Activated CD4-positive, CD25-positive, alpha-beta regulatory T cell treated with anti-CD3 and anti-CD28 coated beads, Interleukin-2, amount 50 U/mL, for 16 hours (primary cell): Measurements from ENCODE around the gene OXER1.

Experiments
- DNase-seq: peaks from one replicate; pipeline ENCODE4 v3.0.0-alpha.2; 2020; ENCODE audit warnings: low read depth, low spot score

The OXER1 gene

GRCh38 chr2:42764096-42764495, at the start of gene OXER1:
Gene OXER1 (minus strand): TSS chr2:42764135. CDS start chr2:42764062, 73 bp downstream.
- DNase-seq = no peak

DNA sequence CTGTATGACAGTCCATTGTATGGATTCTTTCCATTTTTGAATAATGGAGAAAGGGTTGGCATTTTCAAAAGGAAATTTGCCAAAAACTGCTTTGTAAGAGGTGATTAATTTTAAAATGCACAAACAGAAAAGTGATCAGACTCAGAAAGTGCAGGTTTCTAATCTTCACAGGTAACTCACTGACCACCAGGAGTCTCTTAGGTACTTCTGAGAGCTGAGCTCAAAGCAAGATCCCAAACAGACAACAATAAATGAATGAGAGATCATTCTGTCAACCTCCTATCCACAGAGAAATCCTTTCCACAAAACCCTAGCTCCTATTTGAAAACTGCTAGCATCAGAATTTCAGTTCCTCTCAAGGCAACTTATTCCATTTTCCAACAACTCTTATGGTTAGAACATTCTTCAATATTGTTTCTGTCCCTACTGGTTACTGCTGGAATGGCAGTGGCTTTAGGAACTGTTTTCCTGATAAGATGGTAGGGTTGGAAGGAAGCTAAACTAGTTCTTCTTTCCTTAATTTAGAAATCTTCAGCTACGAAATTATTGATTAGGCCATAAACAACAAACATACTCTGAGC, 49.1 kb upstream of the OXER1 start:
- no peak for DNase-seq

- peak; percentile 11 for DNase-seq
These were observed 47.3 kb upstream of the OXER1 start for GRCh38 chr2:42810971-42811811.

GRCh38 chr2:42810121-42810970, 46.4 kb upstream of the OXER1 start:
- DNase-seq = peak; percentile 90

- DNase-seq = peak; percentile 33
These were observed 45.8 kb upstream of the OXER1 start for GRCh38 chr2:42809819-42810120.

DNA sequence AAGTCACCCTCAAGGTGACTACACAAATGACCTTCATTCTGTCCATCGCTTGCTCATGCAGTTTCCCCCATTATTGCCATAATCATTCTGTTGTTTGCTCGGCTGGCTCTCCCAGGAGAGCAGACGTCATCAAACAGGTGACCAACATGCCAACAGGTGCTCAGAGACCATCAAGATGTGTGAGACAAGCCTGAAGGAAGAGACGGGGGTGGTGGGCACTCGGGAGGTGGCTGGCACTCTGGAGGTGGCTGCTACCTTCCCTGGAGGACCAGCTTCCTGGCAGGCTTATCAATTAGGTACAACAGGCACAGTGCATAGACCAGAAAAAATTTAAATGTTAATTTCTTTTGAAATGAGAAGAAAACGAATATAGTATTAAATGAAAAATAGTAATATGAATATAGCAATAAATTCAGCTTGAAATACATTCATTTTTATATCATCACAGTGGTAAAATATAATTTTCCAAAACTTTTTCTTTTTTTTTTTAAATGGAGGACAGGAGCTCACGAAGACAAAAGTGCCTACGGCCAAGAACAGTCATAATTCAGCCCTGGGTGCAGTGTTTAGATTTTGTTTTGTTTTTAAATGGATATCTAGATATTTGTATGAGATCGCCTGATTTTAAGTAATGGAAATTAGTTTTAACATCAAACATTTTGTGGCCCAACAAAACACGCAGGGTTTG, 45.3 kb upstream of the OXER1 start:
- DNase-seq = no peak

- no peak for DNase-seq
These were observed 44.4 kb upstream of the OXER1 start for GRCh38 chr2:42808301-42808700.

GRCh38 chr2:42806786-42807185, 42.9 kb upstream of the OXER1 start:
- no peak for DNase-seq

DNA sequence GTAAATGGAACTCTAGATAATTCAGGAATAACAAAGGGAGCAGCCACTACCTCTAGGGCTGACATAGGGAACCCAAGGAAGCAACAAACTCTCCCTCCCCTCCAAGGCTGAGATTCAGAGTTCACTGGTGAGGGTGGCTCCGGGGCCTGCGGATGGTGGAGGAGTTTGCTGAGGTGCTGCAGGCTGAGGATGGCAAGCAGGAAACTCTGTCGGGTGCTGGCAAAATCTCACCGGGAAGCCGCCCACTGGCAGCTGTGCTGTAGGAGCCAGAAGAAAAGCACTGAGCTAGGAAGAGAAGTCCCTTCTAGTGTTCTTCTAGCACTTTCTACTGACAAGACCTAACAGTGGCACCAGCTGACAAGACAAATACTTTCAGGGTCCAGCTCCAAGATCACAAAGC, 41.0 kb upstream of the OXER1 start:
- DNase-seq = no peak

DNA sequence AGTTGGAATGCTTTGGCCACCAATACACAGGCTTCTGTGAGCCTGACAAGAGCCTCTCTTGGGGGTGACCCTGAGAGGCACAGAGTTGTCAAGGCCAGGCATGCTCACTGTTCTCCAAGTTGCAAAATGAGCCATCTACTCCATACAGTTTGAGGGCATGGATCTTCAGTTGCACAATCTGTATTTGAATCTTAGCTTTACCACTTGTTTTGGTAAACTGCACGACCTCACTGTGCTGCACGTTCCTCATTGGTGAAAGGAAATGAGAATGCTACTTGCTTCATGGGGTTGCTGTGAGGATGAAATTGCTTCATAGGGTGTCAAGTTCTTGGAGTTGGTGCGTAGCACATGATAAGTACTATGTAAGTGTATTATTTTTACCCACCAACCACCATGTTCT, 40.4 kb upstream of the OXER1 start:
- DNase-seq = no peak

- DNase-seq = no peak
These were observed 38.2 kb upstream of the OXER1 start for GRCh38 chr2:42802150-42802549.

GRCh38 chr2:42801381-42801780, 37.4 kb upstream of the OXER1 start:
- DNase-seq = no peak

GRCh38 chr2:42800981-42801380, 37.0 kb upstream of the OXER1 start:
- DNase-seq = no peak

- no peak for DNase-seq
These were observed 36.6 kb upstream of the OXER1 start for GRCh38 chr2:42800461-42800962.

- DNase-seq = no peak
These were observed 35.9 kb upstream of the OXER1 start for GRCh38 chr2:42799881-42800280.

DNA sequence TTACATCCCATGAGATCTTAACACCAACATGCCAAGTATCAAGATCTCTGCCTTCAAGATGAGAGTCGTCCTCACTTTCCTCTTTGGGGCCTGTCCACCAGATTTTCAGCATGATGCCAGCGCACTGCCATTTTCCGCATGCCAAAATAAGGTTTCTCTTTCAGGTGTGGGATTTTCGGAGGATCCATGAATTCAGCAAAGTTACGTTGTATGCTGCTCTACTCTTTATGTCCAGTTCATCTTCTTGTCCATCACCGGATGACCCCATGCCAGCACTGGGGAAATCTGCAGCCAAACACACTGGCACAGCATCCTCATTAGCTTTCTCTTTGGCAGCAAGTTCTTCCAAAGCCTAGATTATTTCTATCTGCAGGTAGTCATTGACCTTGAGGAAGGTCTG, 33.3 kb upstream of the OXER1 start:
- no peak for DNase-seq

GRCh38 chr2:42796427-42797248, 32.7 kb upstream of the OXER1 start:
- no peak for DNase-seq

DNA sequence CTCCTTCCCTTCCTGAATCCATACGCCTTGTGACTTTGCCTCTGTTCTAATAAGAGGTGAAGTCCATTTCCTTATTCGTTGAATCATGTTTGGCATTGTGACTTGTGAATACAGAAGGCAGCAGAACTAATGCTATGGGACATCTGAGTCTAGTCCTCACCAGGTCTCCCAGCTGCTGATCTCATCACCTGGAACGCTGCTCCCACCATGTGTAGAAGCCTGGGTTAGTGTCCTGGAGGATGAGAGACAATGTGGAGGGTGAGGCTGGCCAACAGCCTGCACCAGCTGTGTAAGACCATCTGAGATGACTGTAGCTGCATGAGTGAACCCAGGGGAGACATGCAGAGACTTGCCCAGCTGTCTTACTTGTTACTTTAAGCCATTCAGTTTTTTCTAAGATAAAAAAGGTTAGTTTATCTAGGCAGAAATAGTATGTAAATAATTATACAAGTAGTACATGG, 31.9 kb upstream of the OXER1 start:
- no peak for DNase-seq

- DNase-seq = no peak
These were observed 31.3 kb upstream of the OXER1 start for GRCh38 chr2:42795275-42795674.

DNA sequence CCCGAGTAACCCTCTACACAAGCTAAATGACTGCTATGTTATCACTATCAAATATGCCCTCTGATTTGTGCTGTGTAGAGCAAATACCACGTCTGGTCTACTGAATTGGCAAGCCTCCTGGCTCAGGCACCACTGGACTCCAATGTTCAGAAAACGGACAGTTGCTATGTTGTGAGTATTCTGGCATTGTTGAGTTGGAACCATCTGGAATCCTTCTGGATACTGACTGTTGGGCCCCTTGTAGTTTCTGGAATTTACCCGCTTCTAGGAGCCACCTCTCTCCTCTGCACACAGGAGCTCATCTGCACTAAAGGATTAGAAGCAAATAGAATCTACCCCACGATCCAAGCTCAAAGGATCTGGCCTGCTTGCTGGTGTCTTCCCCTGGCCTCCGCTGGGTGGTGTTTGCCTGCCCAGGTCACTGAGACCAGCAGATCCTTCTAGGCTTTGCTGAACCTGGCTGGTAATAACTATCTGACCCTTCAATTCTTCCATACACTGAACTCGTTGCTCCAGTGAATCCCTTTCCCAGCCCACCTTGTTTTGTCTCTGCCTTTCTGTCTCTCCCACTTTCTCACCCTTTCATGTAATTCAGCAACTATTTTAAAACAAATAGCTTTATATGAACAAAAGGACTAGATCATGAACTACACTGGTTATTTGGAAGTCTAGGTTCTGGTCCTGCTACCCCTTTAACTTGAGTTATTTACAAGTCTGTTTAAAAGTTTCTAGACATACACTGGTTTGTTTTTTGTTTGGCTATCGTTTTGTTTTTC, 30.5 kb upstream of the OXER1 start:
- no peak for DNase-seq
